Stimulated activated CD8-positive, alpha-beta memory T cell treated with anti-CD3 and anti-CD28 coated beads, Interleukin-7, amount 100 ng/mL, for 4 hours (primary cell): ENCODE results near the gene CFAP47.
"Not testable (repeated sequence)": the region's sequence is repeated elsewhere in the genome, so short reads cannot be mapped to it uniquely, and the experiment has no call there.

Source experiments
- DNase-seq, 2 donors: peaks; one replicate each; pipeline ENCODE4 v3.0.0-alpha.2; 2020; ENCODE audit warnings: low read depth in 2 of 2

Gene CFAP47, protein sequence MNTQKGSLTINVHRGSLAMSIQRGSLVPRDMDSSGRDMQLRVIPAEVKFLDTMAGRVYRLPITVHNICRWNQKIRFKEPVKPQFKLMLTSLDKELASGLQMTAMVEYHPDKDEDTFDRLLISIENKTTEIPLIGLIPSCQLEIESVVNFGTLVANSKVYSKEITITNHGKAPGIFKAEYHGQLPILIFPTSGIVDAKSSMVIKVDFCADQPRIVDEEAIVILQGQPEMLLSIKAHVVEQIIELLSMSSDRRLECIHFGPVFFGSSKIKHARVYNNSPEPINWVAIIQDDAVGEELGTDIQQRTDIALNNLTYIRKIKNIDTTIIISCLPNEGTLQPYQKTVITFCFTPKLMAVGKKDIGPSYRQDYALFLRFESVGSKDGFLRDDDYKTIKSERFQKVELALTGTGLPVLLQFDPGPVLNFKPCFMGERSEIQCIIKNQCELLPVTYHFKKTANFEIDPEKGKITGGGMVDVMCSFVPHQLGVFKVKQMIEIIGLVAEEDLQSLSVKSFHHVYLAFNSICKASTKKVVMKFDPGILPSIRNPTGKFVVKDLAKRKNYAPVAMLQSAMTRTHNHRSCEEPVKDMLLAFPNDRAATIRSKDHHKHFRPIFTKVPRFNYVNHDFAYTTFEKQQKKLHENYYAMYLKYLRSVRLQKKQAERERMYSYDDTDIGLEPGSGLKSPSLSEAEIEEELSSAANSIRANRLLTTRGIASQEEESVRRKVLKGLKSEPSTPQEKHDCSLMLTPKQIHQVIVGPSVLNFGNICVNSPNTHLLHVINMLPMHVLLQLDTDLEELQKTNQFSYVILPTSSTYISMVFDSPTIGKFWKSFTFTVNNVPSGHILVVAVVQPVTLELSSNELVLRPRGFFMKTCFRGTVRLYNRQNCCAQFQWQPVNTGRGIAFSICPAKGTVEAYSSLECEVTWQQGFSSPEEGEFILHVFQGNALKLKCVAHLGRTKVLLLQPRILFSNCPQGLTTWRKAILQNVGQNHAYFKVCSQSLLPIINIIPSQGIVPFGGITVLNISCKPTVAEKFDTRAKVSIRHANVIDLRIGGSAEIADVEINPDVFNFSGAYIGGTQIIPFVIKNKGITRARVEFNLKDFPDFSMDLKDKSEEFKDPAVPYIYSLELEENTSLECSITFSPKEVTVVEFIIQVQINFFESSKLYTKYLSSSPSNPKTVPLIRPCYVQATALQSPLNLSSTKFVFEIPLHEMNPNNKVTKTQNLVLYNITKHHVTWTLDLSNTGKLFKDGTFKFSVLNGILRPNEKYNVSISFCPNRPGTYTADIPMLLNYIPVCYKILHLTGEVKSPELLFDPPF (N-terminal part only)

GRCh38 chrX:35919536-35920309 lies at the start of gene CFAP47:
TSS of gene CFAP47 (plus strand) at chrX:35919734. CDS start at chrX:35919800, 66 bp downstream.
- DNase-seq = no peak

- no peak for DNase-seq
Observed at GRCh38 chrX:35880601-35881000, 38.9 kb upstream of the CFAP47 start.

GRCh38 chrX:35886135-35886534 lies 33.4 kb upstream of the CFAP47 start:
- no peak for DNase-seq

- DNase-seq = no peak
Observed at GRCh38 chrX:35890699-35891098, 28.8 kb upstream of the CFAP47 start.

DNA sequence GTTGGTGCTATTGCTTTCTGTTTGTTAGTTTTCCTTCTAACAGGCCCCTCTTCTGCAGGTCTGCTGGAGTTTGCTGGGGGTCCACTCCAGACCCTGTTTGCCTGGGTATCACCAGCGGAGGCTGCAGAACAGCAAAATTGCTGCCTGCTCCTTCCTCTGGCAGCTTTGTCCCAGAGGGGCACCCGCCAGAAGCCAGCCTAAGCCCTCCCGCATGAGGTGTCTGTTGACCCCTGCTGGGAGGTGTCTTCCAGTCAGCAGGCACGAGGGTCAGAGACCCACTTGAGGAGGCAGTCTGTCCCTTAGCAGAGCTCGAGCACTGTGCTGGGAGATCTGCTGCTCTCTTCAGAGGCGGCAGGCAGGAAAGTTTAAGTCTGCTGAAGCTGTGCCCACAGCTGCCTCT lies 67.3 kb downstream of the CFAP47 start:
- not testable (repeated sequence) for DNase-seq

DNA sequence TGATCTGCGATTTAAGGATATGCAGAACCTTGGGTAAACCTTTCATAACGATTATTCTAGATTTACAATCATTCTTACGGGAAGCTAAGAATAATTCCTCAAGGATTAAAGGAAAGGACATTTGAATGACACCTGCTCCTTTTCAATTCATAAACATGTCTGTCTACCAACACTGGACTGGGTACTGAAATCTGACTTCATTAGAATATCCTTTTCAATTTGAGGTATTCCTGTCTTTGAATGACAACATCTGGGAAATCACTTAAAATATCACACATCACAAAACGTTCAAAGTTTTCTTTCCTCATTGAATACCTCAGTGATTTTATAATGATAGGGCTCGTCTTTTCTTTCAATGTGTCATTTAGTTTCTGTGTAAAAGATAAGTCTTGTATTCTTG lies 87.7 kb downstream of the CFAP47 start:
- DNase-seq = no peak

DNA sequence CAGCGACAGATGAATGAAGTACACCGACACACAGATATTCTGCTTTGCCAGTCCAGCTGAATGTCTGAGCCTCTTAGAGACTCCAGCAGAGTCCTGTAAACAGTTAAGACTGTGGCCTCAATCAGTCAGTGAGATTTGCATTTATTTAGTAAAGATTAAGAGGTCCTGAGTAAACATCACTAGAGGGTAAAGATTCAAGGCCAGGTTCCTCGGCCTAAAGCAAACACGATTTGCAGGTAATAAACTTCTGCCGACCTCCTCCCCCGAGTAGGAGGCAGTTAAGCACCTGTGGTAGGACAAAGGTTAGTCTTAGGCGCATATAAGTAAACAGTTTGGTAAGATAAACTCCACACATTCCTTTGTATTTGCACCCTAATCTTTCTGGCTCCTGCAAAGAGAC lies 99.6 kb downstream of the CFAP47 start:
- DNase-seq = no peak

GRCh38 chrX:36035550-36035949 lies 116.0 kb downstream of the CFAP47 start:
- DNase-seq = no peak

DNA sequence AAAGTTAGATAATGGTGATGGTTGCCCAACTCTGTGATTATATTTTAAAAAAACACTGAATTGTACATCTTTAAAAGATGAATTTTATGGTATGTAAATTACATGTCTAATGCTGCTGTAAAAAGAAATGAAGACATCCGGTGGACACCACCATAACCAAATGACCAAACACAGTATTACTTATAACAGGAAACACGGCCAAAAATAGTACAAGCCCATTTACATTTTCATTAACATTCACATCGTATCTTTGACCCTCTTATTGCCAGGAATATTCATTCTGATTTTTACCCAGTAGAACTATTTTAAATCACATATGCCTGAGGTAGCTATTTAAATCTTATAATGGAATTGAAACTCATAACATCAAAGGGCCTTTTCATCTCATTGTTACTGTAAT lies 143.2 kb downstream of the CFAP47 start:
- no peak for DNase-seq

- DNase-seq = no peak
Observed at GRCh38 chrX:36071061-36071460, 151.5 kb downstream of the CFAP47 start.

- not testable (repeated sequence) for DNase-seq
Observed at GRCh38 chrX:36075009-36075408, 155.5 kb downstream of the CFAP47 start.

GRCh38 chrX:36083256-36083655 lies 163.7 kb downstream of the CFAP47 start:
- DNase-seq = no peak

GRCh38 chrX:36087366-36087765 lies 167.8 kb downstream of the CFAP47 start:
- no peak for DNase-seq

GRCh38 chrX:36088939-36089338 lies 169.4 kb downstream of the CFAP47 start:
- DNase-seq = not testable (repeated sequence)

- DNase-seq = no peak
Observed at GRCh38 chrX:36102425-36102824, 182.9 kb downstream of the CFAP47 start.

- DNase-seq = no peak
Observed at GRCh38 chrX:36116222-36116621, 196.7 kb downstream of the CFAP47 start.

DNA sequence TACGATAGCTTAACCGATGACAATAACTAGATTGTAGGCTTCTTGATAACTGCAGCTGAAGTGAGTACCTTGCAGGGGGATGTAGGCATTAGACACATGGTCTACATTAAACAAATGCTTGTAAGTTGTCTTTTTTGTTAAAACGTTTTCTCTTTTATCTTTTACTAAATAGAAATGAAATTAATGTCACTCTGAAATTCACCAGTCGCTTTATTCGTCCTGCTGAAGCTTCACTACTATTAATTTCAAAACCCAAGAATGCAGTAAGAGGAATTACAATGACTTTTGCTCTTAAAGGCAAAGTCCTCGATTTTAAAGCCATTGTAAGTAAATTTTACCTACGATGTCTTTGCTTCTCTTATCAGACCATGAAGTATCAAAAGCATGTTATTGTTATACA lies 239.7 kb downstream of the CFAP47 start:
- DNase-seq = no peak

DNA sequence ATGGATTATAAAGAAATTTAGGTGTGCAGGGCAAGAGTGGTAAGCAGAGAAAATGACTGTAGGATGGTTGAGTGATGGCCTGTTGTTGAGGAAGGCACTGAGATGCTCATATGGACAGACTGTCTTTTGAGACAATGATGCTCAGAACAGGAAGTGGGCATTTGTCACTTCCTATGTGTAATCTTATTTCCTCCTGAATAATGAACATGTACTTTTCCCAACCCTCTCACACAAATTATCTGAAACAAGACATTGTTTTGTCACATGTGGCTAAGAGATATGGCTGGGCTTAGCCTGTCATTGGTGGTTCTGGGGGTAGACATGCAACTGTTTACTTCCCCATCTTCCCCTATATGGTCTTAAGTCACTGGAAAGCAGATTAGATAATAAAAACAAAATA lies 240.5 kb downstream of the CFAP47 start:
- DNase-seq = no peak

- DNase-seq = no peak
Observed at GRCh38 chrX:36198575-36198974, 279.0 kb downstream of the CFAP47 start.

DNA sequence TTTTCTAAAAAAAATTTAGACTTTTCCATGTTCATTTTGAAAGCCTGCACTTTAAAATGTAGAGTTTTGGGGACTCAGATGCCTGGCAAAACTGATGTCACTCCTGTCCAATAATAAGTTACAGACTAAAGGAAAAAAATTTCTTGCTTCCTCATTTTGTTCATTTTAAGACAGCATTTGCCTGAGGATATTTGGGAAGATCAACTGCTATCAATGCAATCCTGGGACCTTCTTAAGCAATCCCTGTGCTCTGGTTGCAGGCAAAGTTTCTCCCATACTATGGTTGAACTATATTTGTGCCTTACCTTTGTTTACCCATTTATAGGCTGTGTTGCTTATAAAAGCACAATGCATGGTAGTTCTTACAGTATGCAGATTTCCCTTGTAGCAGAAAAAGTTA lies 280.4 kb downstream of the CFAP47 start:
- DNase-seq = no peak

- DNase-seq = no peak
Observed at GRCh38 chrX:36214924-36215323, 295.4 kb downstream of the CFAP47 start.
